GM20000 (cell line): ENCODE results near the gene CDHR3.

Source experiments
- DNase-seq: peaks from one replicate; pipeline ENCODE4 v3.0.0; 2012; ENCODE audit warnings: low spot score
- CTCF ChIP-seq: IDR thresholded peaks from 2 replicates; pipeline ENCODE4 v1.5.1; 2012; ENCODE audit warnings: mild to moderate bottlenecking, control low read depth; ENCODE audit errors: extremely low read depth, missing control alignments

CDHR3 gene

GRCh38 chr7:106052681-106053080 lies 89.6 kb downstream of the CDHR3 start:
- no peak for DNase-seq
- TF ChIP-seq CTCF: no peak

- DNase-seq: no peak
- TF ChIP-seq CTCF: no peak
Measured at GRCh38 chr7:106053109-106053508, 90.0 kb downstream of the CDHR3 start.

GRCh38 chr7:106054156-106054910 lies 91.3 kb downstream of the CDHR3 start:
- no peak for TF ChIP-seq CTCF
- DNase-seq: no peak

GRCh38 chr7:106054971-106055532 lies 92.0 kb downstream of the CDHR3 start:
- TF ChIP-seq CTCF: no peak
- DNase-seq: no peak

- peak; percentile 92 for TF ChIP-seq CTCF
- peak; percentile 75 for DNase-seq
Measured at GRCh38 chr7:106056513-106057203, 93.6 kb downstream of the CDHR3 start.

GRCh38 chr7:106057204-106057961 lies 94.3 kb downstream of the CDHR3 start:
- DNase-seq: no peak
- no peak for TF ChIP-seq CTCF
